ENCODE measurements around the gene DNAJB6.

Gene DNAJB6

DNA sequence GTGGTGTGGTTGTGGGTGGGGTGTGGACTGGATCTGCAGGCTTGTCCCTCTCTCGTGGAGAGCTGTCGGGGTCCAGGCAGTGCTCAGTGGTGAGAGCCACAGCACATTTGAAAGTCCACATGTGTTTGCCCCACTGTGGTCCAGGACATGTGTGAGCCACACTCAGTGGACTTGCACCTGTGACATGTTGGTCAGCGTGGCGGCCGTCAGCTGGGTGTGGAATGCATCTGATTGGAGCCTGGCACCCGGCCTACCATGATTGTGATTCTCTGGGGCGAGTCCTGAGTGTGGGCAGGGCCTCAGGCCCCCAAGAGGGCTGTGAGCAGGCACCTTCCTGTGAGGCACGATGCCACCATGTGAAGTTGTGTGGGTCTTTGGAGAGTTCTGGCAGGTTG is 77.9 kb downstream of the DNAJB6 start:
- H3K27me3 ChIP-seq (replicated peaks; ENCODE audit: control insufficient read depth, insufficient read depth, low read length) = no peaks in the 10 kb centered on the region
- peaks cover 31% of the 10 kb centered on the region for H3K36me3 ChIP-seq (ENCODE audit: control insufficient read depth, insufficient read depth, low read length, severe bottlenecking)
- no peaks in the 10 kb centered on the region for H3K9me3 ChIP-seq (ENCODE audit: control insufficient read depth, low read length)
- H3K9ac ChIP-seq (ENCODE audit: low read length) = no peak overlapping the region
- no peak for DNase-seq (ENCODE audit: low read depth)
- H3K4me3 ChIP-seq (ENCODE audit: low read length) = no peak overlapping the region
- H3K4me1 ChIP-seq (ENCODE audit: control insufficient read depth, insufficient read depth, low read length) = no peaks in the 10 kb centered on the region

- H3K27me3 ChIP-seq (replicated peaks; ENCODE audit: control insufficient read depth, insufficient read depth, low read length) = no peaks in the 10 kb centered on the region
- no peak overlapping the region for H3K4me3 ChIP-seq (ENCODE audit: low read length)
- no peaks in the 10 kb centered on the region for H3K4me1 ChIP-seq (ENCODE audit: control insufficient read depth, insufficient read depth, low read length)
- no peak overlapping the region for H3K9ac ChIP-seq (ENCODE audit: low read length)
- DNase-seq (ENCODE audit: low read depth) = no peak
- H3K36me3 ChIP-seq (ENCODE audit: control insufficient read depth, insufficient read depth, low read length, severe bottlenecking) = peaks cover 26% of the 10 kb centered on the region
- H3K9me3 ChIP-seq (ENCODE audit: control insufficient read depth, low read length) = no peaks in the 10 kb centered on the region
These were observed 78.7 kb downstream of the DNAJB6 start for GRCh38 chr7:157415486-157415885.

DNA sequence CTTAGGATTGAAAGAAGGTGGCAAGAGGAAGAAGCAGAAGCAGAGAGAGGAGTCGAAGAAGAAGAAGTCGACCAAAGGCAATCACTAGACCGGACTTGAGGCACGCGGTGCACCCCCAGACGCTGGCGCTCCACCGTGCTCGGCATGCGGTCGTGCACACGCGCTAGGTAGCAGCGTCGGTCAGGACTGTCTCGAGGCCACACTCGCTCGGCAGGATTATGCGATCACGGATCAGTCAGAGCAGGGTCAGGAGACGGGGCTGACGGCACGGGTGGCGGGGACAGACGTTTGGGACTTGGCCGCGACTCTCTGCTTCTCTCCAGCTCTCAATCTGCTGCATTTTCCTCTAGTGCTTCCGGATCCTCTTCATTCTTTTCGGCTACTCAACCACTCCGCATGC is 79.2 kb downstream of the DNAJB6 start:
- no peak for DNase-seq (ENCODE audit: low read depth)
- no peaks in the 10 kb centered on the region for H3K27me3 ChIP-seq (replicated peaks; ENCODE audit: control insufficient read depth, insufficient read depth, low read length)
- no peak overlapping the region for H3K9ac ChIP-seq (ENCODE audit: low read length)
- no peaks in the 10 kb centered on the region for H3K9me3 ChIP-seq (ENCODE audit: control insufficient read depth, low read length)
- no peaks in the 10 kb centered on the region for H3K4me1 ChIP-seq (ENCODE audit: control insufficient read depth, insufficient read depth, low read length)
- H3K36me3 ChIP-seq (ENCODE audit: control insufficient read depth, insufficient read depth, low read length, severe bottlenecking) = peaks cover 23% of the 10 kb centered on the region
- no peak overlapping the region for H3K4me3 ChIP-seq (ENCODE audit: low read length)

GRCh38 chr7:157418204-157419034 is 81.6 kb downstream of the DNAJB6 start:
- Histone ChIP-seq H3K4me1 (ENCODE audit: control insufficient read depth, insufficient read depth, low read length) (no peaks in the 10 kb centered on the region), H3K9ac (ENCODE audit: low read length) (no peak overlapping the region), H3K4me3 (ENCODE audit: low read length) (no peak overlapping the region), H3K9me3 (ENCODE audit: control insufficient read depth, low read length) (no peaks in the 10 kb centered on the region), H3K27me3 (replicated peaks; ENCODE audit: control insufficient read depth, insufficient read depth, low read length) (no peaks in the 10 kb centered on the region), H3K36me3 (ENCODE audit: control insufficient read depth, insufficient read depth, low read length, severe bottlenecking) (peaks cover 23% of the 10 kb centered on the region)
- DNase-seq (ENCODE audit: low read depth) = no peak

DNA sequence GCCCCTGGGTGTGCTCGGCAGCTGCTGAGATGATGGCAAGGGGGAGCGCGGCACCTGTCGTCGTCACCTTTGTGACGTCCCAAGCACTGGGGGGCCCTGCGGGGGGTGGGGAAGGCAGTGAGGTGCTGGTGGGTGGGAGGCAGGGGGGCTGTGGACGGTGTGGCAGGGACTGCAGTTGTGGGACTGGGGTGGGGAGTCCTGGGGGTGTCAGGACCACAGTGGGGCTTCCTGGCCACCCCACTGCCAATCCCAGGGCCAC is 82.2 kb downstream of the DNAJB6 start:
- no peak for DNase-seq (ENCODE audit: low read depth)
- H3K36me3 ChIP-seq (ENCODE audit: control insufficient read depth, insufficient read depth, low read length, severe bottlenecking) = peaks cover 23% of the 10 kb centered on the region
- no peaks in the 10 kb centered on the region for H3K4me1 ChIP-seq (ENCODE audit: control insufficient read depth, insufficient read depth, low read length)
- no peaks in the 10 kb centered on the region for H3K27me3 ChIP-seq (replicated peaks; ENCODE audit: control insufficient read depth, insufficient read depth, low read length)
- H3K9ac ChIP-seq (ENCODE audit: low read length) = no peak overlapping the region
- no peaks in the 10 kb centered on the region for H3K9me3 ChIP-seq (ENCODE audit: control insufficient read depth, low read length)
- H3K4me3 ChIP-seq (ENCODE audit: low read length) = no peak overlapping the region

- no peak for DNase-seq (ENCODE audit: low read depth)
- no peaks in the 10 kb centered on the region for H3K27me3 ChIP-seq (replicated peaks; ENCODE audit: control insufficient read depth, insufficient read depth, low read length)
- no peaks in the 10 kb centered on the region for H3K9me3 ChIP-seq (ENCODE audit: control insufficient read depth, low read length)
- H3K9ac ChIP-seq (ENCODE audit: low read length) = no peak overlapping the region
- peaks cover 1% of the 10 kb centered on the region for H3K36me3 ChIP-seq (ENCODE audit: control insufficient read depth, insufficient read depth, low read length, severe bottlenecking)
- H3K4me1 ChIP-seq (ENCODE audit: control insufficient read depth, insufficient read depth, low read length) = no peaks in the 10 kb centered on the region
- no peak overlapping the region for H3K4me3 ChIP-seq (ENCODE audit: low read length)
These were observed 85.5 kb downstream of the DNAJB6 start for GRCh38 chr7:157422279-157422678.

DNA sequence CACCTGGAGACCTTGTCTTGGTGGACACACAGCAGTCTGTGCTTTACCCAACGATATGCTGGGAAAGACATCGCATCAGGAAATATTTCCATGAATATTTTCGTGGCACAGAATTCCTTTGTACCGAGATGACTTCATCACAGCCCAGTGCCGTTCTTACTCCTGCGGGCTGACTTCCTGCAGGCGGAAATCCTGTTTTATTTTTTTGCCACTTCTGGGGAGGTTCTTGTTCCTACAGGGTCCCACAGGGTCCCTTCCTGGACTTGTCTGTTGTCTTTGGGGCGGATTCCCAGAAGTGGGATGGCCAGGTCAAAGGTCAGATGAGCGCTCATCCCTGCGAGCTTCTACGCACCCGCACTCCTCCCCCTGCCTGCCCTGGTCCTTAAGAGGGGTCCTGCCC is 86.5 kb downstream of the DNAJB6 start:
- H3K4me1 ChIP-seq (ENCODE audit: control insufficient read depth, insufficient read depth, low read length) = no peaks in the 10 kb centered on the region
- H3K36me3 ChIP-seq (ENCODE audit: control insufficient read depth, insufficient read depth, low read length, severe bottlenecking) = no peaks in the 10 kb centered on the region
- no peak overlapping the region for H3K4me3 ChIP-seq (ENCODE audit: low read length)
- no peak for DNase-seq (ENCODE audit: low read depth)
- H3K9me3 ChIP-seq (ENCODE audit: control insufficient read depth, low read length) = no peaks in the 10 kb centered on the region
- no peak overlapping the region for H3K9ac ChIP-seq (ENCODE audit: low read length)
- H3K27me3 ChIP-seq (replicated peaks; ENCODE audit: control insufficient read depth, insufficient read depth, low read length) = no peaks in the 10 kb centered on the region

GRCh38 chr7:157423886-157424565 is 87.2 kb downstream of the DNAJB6 start:
- Histone ChIP-seq H3K4me3 (ENCODE audit: low read length) (no peak overlapping the region), H3K4me1 (ENCODE audit: control insufficient read depth, insufficient read depth, low read length) (no peaks in the 10 kb centered on the region), H3K36me3 (ENCODE audit: control insufficient read depth, insufficient read depth, low read length, severe bottlenecking) (no peaks in the 10 kb centered on the region), H3K9ac (ENCODE audit: low read length) (no peak overlapping the region), H3K27me3 (replicated peaks; ENCODE audit: control insufficient read depth, insufficient read depth, low read length) (no peaks in the 10 kb centered on the region), H3K9me3 (ENCODE audit: control insufficient read depth, low read length) (no peaks in the 10 kb centered on the region)
- no peak for DNase-seq (ENCODE audit: low read depth)

GRCh38 chr7:157425137-157425731 is 88.4 kb downstream of the DNAJB6 start:
- H3K4me3 ChIP-seq (ENCODE audit: low read length) = no peak overlapping the region
- no peaks in the 10 kb centered on the region for H3K36me3 ChIP-seq (ENCODE audit: control insufficient read depth, insufficient read depth, low read length, severe bottlenecking)
- H3K27me3 ChIP-seq (replicated peaks; ENCODE audit: control insufficient read depth, insufficient read depth, low read length) = no peaks in the 10 kb centered on the region
- H3K4me1 ChIP-seq (ENCODE audit: control insufficient read depth, insufficient read depth, low read length) = no peaks in the 10 kb centered on the region
- no peak for DNase-seq (ENCODE audit: low read depth)
- H3K9ac ChIP-seq (ENCODE audit: low read length) = no peak overlapping the region
- H3K9me3 ChIP-seq (ENCODE audit: control insufficient read depth, low read length) = no peaks in the 10 kb centered on the region

DNA sequence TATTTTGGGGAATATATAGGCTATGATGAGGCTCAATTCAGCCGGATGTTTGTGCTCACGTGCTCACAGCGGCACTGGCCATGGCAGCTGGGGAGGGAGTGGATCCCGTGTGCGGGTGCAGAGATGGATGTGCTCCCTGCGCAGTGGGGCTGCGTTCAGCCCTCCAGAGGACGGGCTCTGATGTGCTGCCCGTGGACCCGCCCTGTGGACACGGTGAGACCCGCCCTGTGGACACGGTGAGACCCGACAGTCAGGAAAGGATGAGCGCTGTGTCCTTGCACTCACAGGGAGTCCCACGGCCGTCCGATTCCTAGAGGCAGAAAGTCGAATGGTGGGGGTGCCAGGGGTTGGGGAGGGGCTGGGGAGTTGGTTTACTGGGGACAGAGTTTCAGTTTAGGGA is 89.0 kb downstream of the DNAJB6 start:
- no peaks in the 10 kb centered on the region for H3K4me1 ChIP-seq (ENCODE audit: control insufficient read depth, insufficient read depth, low read length)
- H3K9ac ChIP-seq (ENCODE audit: low read length) = no peak overlapping the region
- no peaks in the 10 kb centered on the region for H3K27me3 ChIP-seq (replicated peaks; ENCODE audit: control insufficient read depth, insufficient read depth, low read length)
- DNase-seq (ENCODE audit: low read depth) = no peak
- no peaks in the 10 kb centered on the region for H3K9me3 ChIP-seq (ENCODE audit: control insufficient read depth, low read length)
- H3K4me3 ChIP-seq (ENCODE audit: low read length) = no peak overlapping the region
- no peaks in the 10 kb centered on the region for H3K36me3 ChIP-seq (ENCODE audit: control insufficient read depth, insufficient read depth, low read length, severe bottlenecking)

- Histone ChIP-seq H3K27me3 (replicated peaks; ENCODE audit: control insufficient read depth, insufficient read depth, low read length) (peaks cover 2% of the 10 kb centered on the region), H3K36me3 (ENCODE audit: control insufficient read depth, insufficient read depth, low read length, severe bottlenecking) (no peaks in the 10 kb centered on the region), H3K9me3 (ENCODE audit: control insufficient read depth, low read length) (no peaks in the 10 kb centered on the region), H3K4me1 (ENCODE audit: control insufficient read depth, insufficient read depth, low read length) (no peaks in the 10 kb centered on the region), H3K4me3 (ENCODE audit: low read length) (no peak overlapping the region), H3K9ac (ENCODE audit: low read length) (no peak overlapping the region)
- no peak for DNase-seq (ENCODE audit: low read depth)
These were observed 89.9 kb downstream of the DNAJB6 start for GRCh38 chr7:157426463-157427301.

Measured in adipocyte (in vitro differentiated cells).